A549 treated with GW870086 at 1 μM for 4 hours (cell line): ENCODE results near the gene TTLL7. TPM values are rescaled to one million over a fixed set of nuclear protein-coding genes. Genes with fewer than 3 reads are reported as not detected.

Source experiments
- total RNA-seq: library from RNA; stranded (reverse); fragments of 200-300 nt; extraction: Qiagen RNA extraction; gene quantifications from 5 replicates; pipeline ENCODE4 v1.2.3, GENCODE V29; 2022; ENCODE audit warnings: low read depth

The TTLL7 gene, protein sequence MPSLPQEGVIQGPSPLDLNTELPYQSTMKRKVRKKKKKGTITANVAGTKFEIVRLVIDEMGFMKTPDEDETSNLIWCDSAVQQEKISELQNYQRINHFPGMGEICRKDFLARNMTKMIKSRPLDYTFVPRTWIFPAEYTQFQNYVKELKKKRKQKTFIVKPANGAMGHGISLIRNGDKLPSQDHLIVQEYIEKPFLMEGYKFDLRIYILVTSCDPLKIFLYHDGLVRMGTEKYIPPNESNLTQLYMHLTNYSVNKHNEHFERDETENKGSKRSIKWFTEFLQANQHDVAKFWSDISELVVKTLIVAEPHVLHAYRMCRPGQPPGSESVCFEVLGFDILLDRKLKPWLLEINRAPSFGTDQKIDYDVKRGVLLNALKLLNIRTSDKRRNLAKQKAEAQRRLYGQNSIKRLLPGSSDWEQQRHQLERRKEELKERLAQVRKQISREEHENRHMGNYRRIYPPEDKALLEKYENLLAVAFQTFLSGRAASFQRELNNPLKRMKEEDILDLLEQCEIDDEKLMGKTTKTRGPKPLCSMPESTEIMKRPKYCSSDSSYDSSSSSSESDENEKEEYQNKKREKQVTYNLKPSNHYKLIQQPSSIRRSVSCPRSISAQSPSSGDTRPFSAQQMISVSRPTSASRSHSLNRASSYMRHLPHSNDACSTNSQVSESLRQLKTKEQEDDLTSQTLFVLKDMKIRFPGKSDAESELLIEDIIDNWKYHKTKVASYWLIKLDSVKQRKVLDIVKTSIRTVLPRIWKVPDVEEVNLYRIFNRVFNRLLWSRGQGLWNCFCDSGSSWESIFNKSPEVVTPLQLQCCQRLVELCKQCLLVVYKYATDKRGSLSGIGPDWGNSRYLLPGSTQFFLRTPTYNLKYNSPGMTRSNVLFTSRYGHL
- total RNA-seq, result 2.9 to 4.9 TPM (median 3.4 TPM) in 5 replicates

DNA sequence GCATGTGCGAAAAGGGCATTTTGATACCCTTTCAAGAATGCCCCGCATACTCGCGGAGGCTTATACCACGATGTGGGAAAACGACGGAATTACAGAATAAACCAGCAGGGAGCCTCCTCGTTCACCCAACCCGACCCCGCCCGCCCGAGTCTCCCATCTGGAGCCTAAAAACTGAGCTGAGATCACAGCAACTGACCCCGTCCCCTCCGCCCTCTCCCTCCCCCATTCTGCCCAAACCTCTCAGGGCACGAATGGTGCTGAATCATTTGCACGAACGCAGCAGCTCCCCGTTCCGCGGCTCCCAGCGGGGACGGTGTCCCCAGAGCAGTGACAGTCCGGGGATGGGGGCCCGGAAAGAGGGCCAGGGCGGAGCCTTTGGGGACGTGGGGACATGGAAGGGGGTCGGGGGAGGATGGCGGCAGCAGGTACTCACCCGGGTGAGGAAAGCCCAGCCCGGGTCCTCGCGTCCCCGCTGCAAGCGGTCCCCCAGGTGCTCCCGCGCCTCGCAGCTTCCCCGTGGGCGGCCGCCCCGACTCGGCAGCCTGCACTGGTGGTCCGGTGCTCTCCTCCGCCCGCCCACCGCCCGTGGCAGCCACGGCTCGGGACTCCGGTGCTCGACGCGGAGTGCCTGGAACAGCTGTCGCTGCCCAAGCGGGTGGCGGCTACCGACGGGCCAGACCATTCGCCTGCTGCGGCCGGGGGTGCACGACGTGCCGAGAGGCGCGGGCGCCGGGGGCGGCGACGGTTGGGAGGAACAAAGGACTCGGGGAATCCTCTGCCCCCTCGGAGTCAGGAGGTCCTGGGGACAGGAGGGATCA lies at the start of gene TTLL7:
TSS of gene TTLL7 (minus strand) at position 635 of the 818 bp plus-strand sequence. CDS start 46,921 bp downstream, outside the sequence.

Other genes starting within 250 kb of the TTLL7 start
- gene PRKACB, start 145.1 kb upstream of the TTLL7 start, total RNA-seq, result 5.6 to 8.9 TPM (median 8.1 TPM) in 5 replicates